ENCODE data around the gene UBALD1. TPM values are rescaled to one million over a fixed set of nuclear protein-coding genes. Genes with fewer than 3 reads are reported as not detected.

Gene UBALD1
- total RNA-seq, 1 donor from 2014 or later: 4.6 TPM

GRCh38 chr16:4641306-4641687 lies 26.6 kb upstream of the UBALD1 start:
- no peaks in the 10 kb centered on the region for H3K4me1 ChIP-seq
- intact Hi-C loops (cut with DNase I): no loop called here
- H3K27ac ChIP-seq: no peak overlapping the region
- no peaks in the 10 kb centered on the region for H3K27me3 ChIP-seq
- no peaks in the 10 kb centered on the region for H3K9me3 ChIP-seq
- no peak for TF ChIP-seq CTCF (IDR thresholded peaks at IDR 0.05)
- peaks cover 2 to 6% of the 10 kb centered on the region in 2 donors for H3K36me3 ChIP-seq
- DNase-seq (ENCODE audit: low spot score in 2 of 2): no peak
- no peak overlapping the region for H3K4me3 ChIP-seq

GRCh38 chr16:4640572-4641305 lies 26.1 kb upstream of the UBALD1 start:
- no peak for DNase-seq (ENCODE audit: low spot score in 2 of 2)
- peaks cover 2 to 6% of the 10 kb centered on the region in 2 donors for H3K36me3 ChIP-seq
- no peak overlapping the region for H3K4me3 ChIP-seq
- intact Hi-C loops (cut with DNase I): no loop called here
- H3K27ac ChIP-seq: no peak overlapping the region
- no peaks in the 10 kb centered on the region for H3K4me1 ChIP-seq
- no peak for TF ChIP-seq CTCF (IDR thresholded peaks at IDR 0.05)
- H3K27me3 ChIP-seq: no peaks in the 10 kb centered on the region
- H3K9me3 ChIP-seq: no peaks in the 10 kb centered on the region

- no peak overlapping the region for H3K27ac ChIP-seq
- H3K4me3 ChIP-seq: no peak overlapping the region
- no peaks in the 10 kb centered on the region for H3K9me3 ChIP-seq
- no peak for DNase-seq (ENCODE audit: low spot score in 2 of 2)
- H3K36me3 ChIP-seq: peaks cover 0 to 2% of the 10 kb centered on the region in 2 donors
- H3K27me3 ChIP-seq: no peaks in the 10 kb centered on the region
- no peak for TF ChIP-seq CTCF (IDR thresholded peaks at IDR 0.05)
- intact Hi-C loops (cut with DNase I): no loop called here
- no peaks in the 10 kb centered on the region for H3K4me1 ChIP-seq
Observed at GRCh38 chr16:4639899-4640509, 25.3 kb upstream of the UBALD1 start.

GRCh38 chr16:4637501-4638166 lies 22.9 kb upstream of the UBALD1 start:
- peaks cover 0 to 5% of the 10 kb centered on the region in 2 donors for H3K36me3 ChIP-seq
- no peak for TF ChIP-seq CTCF (IDR thresholded peaks at IDR 0.05)
- no peak overlapping the region for H3K27ac ChIP-seq
- H3K27me3 ChIP-seq: no peaks in the 10 kb centered on the region
- no peaks in the 10 kb centered on the region for H3K9me3 ChIP-seq
- no peaks in the 10 kb centered on the region for H3K4me1 ChIP-seq
- DNase-seq (ENCODE audit: low spot score in 2 of 2): no peak
- no peak overlapping the region for H3K4me3 ChIP-seq
- intact Hi-C loops (cut with DNase I): no loop called here

GRCh38 chr16:4636196-4636595 lies 21.5 kb upstream of the UBALD1 start:
- Histone ChIP-seq H3K27me3 (no peaks in the 10 kb centered on the region), H3K27ac (no peak overlapping the region), H3K4me3 (no peak overlapping the region), H3K36me3 (peaks cover 4 to 5% of the 10 kb centered on the region in 2 donors), H3K4me1 (no peaks in the 10 kb centered on the region), H3K9me3 (peaks cover 2 to 4% of the 10 kb centered on the region in 2 donors)
- TF ChIP-seq CTCF (IDR thresholded peaks at IDR 0.05): no peak
- intact Hi-C loops (cut with DNase I): no loop called here
- DNase-seq (ENCODE audit: low spot score in 2 of 2): no peak

All from ascending aorta (tissue), 2 donors.